Ishikawa (cell line): Measurements from ENCODE around the gene CWC27.

ENCODE experiments used
- CEBPB ChIP-seq: IDR thresholded peaks from 2 replicates; pipeline ENCODE4 v1.6.1; 2012
- EGR1 ChIP-seq: IDR thresholded peaks from 2 replicates; pipeline ENCODE4 v1.6.1; 2012
- EP300 ChIP-seq: IDR thresholded peaks from 2 replicates; pipeline ENCODE4 v1.6.1; 2012; ENCODE audit warnings: borderline replicate concordance
- MAX ChIP-seq: IDR thresholded peaks from 2 replicates; pipeline ENCODE4 v1.6.1; 2012
- RAD21 ChIP-seq: IDR thresholded peaks from 2 replicates; pipeline ENCODE4 v1.6.1; 2012; ENCODE audit warnings: low read depth
- REST ChIP-seq: IDR thresholded peaks from 2 replicates; pipeline ENCODE4 v1.6.1; 2012; ENCODE audit warnings: low read depth, mild to moderate bottlenecking
- TAF1 ChIP-seq: IDR thresholded peaks from 2 replicates; pipeline ENCODE4 v1.6.1; 2012; ENCODE audit warnings: low read depth, mild to moderate bottlenecking
- TCF12 ChIP-seq: IDR thresholded peaks from 2 replicates; pipeline ENCODE4 v1.6.1; 2012; ENCODE audit warnings: low read depth
- TEAD4 ChIP-seq: IDR thresholded peaks from 2 replicates; pipeline ENCODE4 v1.6.1; 2012
- USF1 ChIP-seq: IDR thresholded peaks from 2 replicates; pipeline ENCODE4 v1.6.1; 2012

GRCh38 chr5:64834037-64834436, 65.3 kb downstream of the CWC27 start:
- TF ChIP-seq TAF1 (no peak), REST (no peak), MAX (no peak), CEBPB (no peak), TEAD4 (no peak), EP300 (no peak), RAD21 (no peak), TCF12 (no peak), USF1 (no peak), EGR1 (no peak)
